ENCODE results near the gene CSTA. TPM values are rescaled to one million over a fixed set of nuclear protein-coding genes. Genes with fewer than 3 reads are reported as not detected.
"Not testable (repeated sequence)": the region's sequence is repeated elsewhere in the genome, so short reads cannot be mapped to it uniquely, and the experiment has no call there.

Gene CSTA
- total RNA-seq, 4 donors from 2014 or later: 1.4 to 1.5 TPM; not detected in 2

DNA sequence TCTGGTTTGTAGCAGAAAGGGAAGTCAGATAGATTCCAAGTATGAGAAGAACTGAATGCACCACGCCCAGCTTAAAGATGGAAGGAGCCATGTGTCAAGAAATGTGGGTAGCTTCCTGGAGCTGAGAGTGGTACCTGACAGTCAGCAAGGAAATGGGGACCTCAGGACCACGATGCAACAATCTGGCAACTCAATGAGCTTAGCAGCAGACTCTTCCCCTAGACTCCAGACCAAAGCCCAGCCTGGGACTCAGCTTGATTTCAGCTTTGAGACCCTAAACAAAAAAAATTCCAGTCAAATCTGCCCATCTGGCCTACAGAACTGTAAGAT lies 33.6 kb downstream of the CSTA start:
- Histone ChIP-seq H3K27me3 (no peaks in the 10 kb centered on the region), H3K27ac (no peak overlapping the region)
- no peak for DNase-seq

DNA sequence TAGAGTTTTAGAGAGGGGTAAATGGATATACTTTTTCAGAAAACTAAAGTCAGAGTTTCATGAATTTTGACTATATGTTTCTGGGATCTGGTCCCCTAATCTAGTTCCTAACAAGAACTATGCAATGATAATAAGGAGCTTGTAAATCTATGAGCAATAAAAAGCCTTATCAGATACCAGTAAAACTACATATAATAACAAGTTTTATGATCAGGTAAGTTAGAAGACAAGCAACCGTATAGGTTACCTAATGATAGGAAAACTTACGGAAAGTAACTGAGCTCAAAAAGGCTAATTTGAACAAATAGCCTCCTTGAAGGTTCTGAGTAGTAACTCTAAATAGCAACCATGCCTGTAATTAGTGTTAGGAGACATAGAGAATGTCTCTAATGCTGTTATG lies 37.0 kb downstream of the CSTA start:
- intact Hi-C loops (cut with DNase I; ENCODE audit: low total_unique reads): no loop called here
- no peaks in the 10 kb centered on the region for H3K27me3 ChIP-seq
- DNase-seq: no peak
- no peak overlapping the region for H3K4me3 ChIP-seq
- H3K9me3 ChIP-seq: no peaks in the 10 kb centered on the region
- TF ChIP-seq, protein P1, sequence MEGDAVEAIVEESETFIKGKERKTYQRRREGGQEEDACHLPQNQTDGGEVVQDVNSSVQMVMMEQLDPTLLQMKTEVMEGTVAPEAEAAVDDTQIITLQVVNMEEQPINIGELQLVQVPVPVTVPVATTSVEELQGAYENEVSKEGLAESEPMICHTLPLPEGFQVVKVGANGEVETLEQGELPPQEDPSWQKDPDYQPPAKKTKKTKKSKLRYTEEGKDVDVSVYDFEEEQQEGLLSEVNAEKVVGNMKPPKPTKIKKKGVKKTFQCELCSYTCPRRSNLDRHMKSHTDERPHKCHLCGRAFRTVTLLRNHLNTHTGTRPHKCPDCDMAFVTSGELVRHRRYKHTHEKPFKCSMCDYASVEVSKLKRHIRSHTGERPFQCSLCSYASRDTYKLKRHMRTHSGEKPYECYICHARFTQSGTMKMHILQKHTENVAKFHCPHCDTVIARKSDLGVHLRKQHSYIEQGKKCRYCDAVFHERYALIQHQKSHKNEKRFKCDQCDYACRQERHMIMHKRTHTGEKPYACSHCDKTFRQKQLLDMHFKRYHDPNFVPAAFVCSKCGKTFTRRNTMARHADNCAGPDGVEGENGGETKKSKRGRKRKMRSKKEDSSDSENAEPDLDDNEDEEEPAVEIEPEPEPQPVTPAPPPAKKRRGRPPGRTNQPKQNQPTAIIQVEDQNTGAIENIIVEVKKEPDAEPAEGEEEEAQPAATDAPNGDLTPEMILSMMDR (IDR thresholded peaks at IDR 0.05): no peak
- TF ChIP-seq POLR2A (IDR thresholded peaks at IDR 0.05): no peak
- H3K4me1 ChIP-seq: no peaks in the 10 kb centered on the region
- H3K36me3 ChIP-seq: no peaks in the 10 kb centered on the region
- no peak overlapping the region for H3K27ac ChIP-seq

More for the DNA sequence above, 33.6 kb downstream of the CSTA start:
- H3K36me3 ChIP-seq: no peaks in the 10 kb centered on the region
- TF ChIP-seq, protein P1 (IDR thresholded peaks at IDR 0.05): no peak
- no peak for TF ChIP-seq POLR2A (IDR thresholded peaks at IDR 0.05)
- H3K4me3 ChIP-seq: no peak overlapping the region
- H3K4me1 ChIP-seq: no peaks in the 10 kb centered on the region
- no peaks in the 10 kb centered on the region for H3K9me3 ChIP-seq
- intact Hi-C loops (cut with DNase I; ENCODE audit: low total_unique reads): no loop called here

DNA sequence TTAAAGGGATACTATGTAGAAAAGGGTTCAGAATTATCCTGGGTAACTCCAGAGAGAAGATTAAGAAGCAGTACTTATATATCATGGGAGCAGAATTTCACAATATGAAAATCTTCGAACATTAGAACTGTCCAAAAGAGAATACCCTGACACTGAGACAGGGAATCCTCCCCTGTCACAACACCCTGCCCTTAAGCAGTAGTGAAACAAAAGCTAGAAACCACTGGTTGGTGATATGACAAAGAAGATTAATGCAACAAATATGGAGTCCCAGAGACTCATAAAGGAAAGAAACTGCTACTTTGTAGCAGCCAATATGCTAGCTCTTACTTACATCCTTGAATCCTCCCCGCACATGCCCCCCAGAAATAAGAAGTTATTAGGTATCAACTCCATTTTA lies 39.4 kb downstream of the CSTA start:
- Histone ChIP-seq H3K4me3 (no peak overlapping the region), H3K27ac (no peak overlapping the region), H3K4me1 (no peaks in the 10 kb centered on the region), H3K27me3 (no peaks in the 10 kb centered on the region), H3K36me3 (no peaks in the 10 kb centered on the region), H3K9me3 (no peaks in the 10 kb centered on the region)
- TF ChIP-seq, protein P1 (IDR thresholded peaks at IDR 0.05): no peak
- no peak for TF ChIP-seq POLR2A (IDR thresholded peaks at IDR 0.05)
- no peak for DNase-seq
- intact Hi-C loops (cut with DNase I; ENCODE audit: low total_unique reads): no loop called here

DNA sequence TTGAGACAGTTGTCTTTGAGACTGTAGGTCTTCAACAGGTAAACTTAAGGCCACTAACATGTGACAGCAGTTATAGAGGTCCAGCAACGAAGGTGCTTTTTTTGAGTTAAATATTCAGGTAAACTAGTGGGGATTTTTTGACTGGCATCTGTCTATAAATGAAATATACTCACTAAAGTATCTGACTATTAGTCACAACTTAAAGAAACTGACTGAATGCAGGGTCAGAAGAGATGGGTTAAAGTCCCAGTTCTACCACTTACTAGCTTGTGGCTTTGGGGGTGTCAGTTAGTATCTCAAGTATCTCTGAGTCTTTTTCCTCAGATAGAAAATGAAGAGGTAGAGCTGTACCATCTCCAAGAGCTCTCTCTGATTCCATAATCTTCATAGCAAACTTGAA lies 40.0 kb downstream of the CSTA start:
- H3K4me3 ChIP-seq: no peak overlapping the region

DNA sequence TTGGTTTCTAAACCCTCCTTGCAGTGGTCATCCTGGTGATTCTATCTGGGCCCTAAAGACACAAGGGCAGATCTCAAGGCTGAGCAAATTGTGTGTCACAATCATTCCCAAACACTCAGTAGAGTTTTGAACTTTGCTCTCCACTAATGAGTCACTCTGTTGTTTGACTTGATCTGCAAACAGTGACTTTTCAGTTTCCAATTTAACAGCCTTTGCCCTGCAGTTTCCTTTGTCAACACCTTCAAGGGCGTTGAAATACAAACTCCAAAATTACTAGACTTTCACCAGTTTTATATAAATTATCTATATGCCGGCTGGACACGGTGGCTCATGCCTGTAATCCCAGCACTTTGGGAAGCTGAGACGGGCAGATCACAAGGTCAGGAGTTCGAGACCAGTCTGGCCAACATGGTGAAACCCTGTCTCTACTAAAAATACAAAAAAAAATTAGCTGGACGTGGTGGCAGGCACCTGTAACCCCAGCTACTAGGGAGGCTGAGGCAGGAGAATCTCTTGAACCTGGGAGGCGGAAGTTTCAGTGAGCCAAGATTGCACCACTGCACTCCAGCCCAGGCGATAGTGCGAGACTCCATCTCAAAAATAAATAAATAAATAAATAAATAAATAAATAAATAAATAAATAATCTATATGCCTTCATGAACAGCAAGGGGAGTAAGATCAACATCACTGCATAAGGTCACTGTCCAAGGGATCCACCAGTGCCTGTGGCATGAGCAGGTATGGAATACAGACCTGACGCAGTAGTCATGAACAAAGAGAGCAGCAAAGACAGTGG lies 40.7 kb downstream of the CSTA start:
- H3K4me1 ChIP-seq; H3K27ac ChIP-seq; H3K27me3 ChIP-seq; H3K36me3 ChIP-seq; DNase-seq; intact Hi-C loops (cut with DNase I; ENCODE audit: low total_unique reads); H3K9me3 ChIP-seq; H3K4me3 ChIP-seq: not testable (repeated sequence)

More for the DNA sequence above, 40.0 kb downstream of the CSTA start:
- Histone ChIP-seq H3K4me1 (no peaks in the 10 kb centered on the region), H3K27ac (no peak overlapping the region), H3K9me3 (no peaks in the 10 kb centered on the region), H3K27me3 (no peaks in the 10 kb centered on the region), H3K36me3 (no peaks in the 10 kb centered on the region)
- DNase-seq: no peak
- intact Hi-C loops (cut with DNase I; ENCODE audit: low total_unique reads): no loop called here
- TF ChIP-seq, protein P1 (IDR thresholded peaks at IDR 0.05): no peak
- TF ChIP-seq POLR2A (IDR thresholded peaks at IDR 0.05): no peak

DNA sequence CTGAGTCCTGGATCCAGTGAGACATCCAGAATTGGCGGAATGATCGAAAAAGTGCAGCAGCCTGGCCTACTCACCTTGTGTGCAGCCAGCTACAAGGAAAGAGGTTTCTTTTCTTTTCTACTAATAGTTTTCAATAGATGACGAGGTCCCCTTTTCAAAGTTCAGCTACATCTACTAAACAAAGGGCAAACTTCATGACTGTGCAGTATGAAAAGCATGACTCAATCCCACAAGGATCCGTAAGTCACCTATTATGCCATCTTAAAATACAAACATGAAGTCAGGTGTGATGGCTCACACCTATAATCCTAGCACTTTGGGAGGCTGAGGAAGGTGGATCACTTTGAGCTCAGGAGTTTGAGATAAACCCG lies 41.3 kb downstream of the CSTA start:
- Histone ChIP-seq H3K4me1 (no peaks in the 10 kb centered on the region), H3K27me3 (no peaks in the 10 kb centered on the region), H3K9me3 (no peaks in the 10 kb centered on the region), H3K4me3 (no peak overlapping the region), H3K27ac (no peak overlapping the region), H3K36me3 (no peaks in the 10 kb centered on the region)
- no peak for TF ChIP-seq POLR2A (IDR thresholded peaks at IDR 0.05)
- TF ChIP-seq, protein P1 (IDR thresholded peaks at IDR 0.05): no peak
- no peak for DNase-seq
- intact Hi-C loops (cut with DNase I; ENCODE audit: low total_unique reads): no loop called here

All from uterus (tissue), 4 donors.